PC-9 (cell line): ENCODE results near the gene TMEM11. TPM values are rescaled to one million over a fixed set of nuclear protein-coding genes. Genes with fewer than 3 reads are reported as not detected.

Experiments used
- BruUV-seq: library from RNA; stranded (reverse); fragments of 400-500 nt; replicated peaks from 2 replicates; lab custom pipeline; 2021; lab: Mats Ljungman, UMichigan
- CTCF ChIA-PET: fragments of 300-600 bp; sonication (Branson Sonifier 250); formaldehyde crosslinking; loops from one replicate; lab custom pipeline; 2022; ENCODE audit warnings: antibody characterized with exemption; lab: Charles Lee
- POLR2A ChIA-PET: fragments of 300-600 bp; sonication (Branson Sonifier 250); formaldehyde crosslinking; loops from one replicate; lab custom pipeline; 2022; ENCODE audit warnings: antibody characterized with exemption; ENCODE audit not compliant: unreplicated experiment; lab: Charles Lee
- DNase-seq, 2 experiments: peaks; one replicate each; pipeline versions ENCODE4 v3.0.0 to v3.0.0-alpha.2; 2015 to 2022; ENCODE audit warnings: mixed read lengths in 1 of 2
- H2AFZ ChIP-seq: fragments of 200-600 bp; sonication (generic); 2 replicates; pipeline ENCODE4 v1.8.1; 2017; ENCODE audit warnings: antibody characterized with exemption
- H3F3A ChIP-seq: fragments of 200-600 bp; sonication (generic); 2 replicates; pipeline ENCODE4 v1.8.1; 2017; ENCODE audit warnings: antibody characterized with exemption, mild to moderate bottlenecking, low read depth; ENCODE audit not compliant: insufficient read depth
- H3K27ac ChIP-seq: fragments of 200-600 bp; sonication (generic); 2 replicates; pipeline ENCODE4 v1.6.1; 2016; ENCODE audit warnings: mixed run types
- H3K27me3 ChIP-seq: fragments of 200-600 bp; sonication (generic); 2 replicates; pipeline ENCODE4 v1.6.1; 2016; ENCODE audit warnings: low read depth, mixed run types; ENCODE audit not compliant: insufficient read depth
- H3K36me3 ChIP-seq: fragments of 200-600 bp; sonication (generic); 2 replicates; pipeline ENCODE4 v1.6.1; 2016; ENCODE audit warnings: low read depth, mixed run types
- H3K4me1 ChIP-seq: fragments of 200-600 bp; sonication (generic); replicated peaks from 2 replicates; pipeline ENCODE4 v1.6.1; 2016; ENCODE audit warnings: mixed run types; ENCODE audit not compliant: insufficient read depth
- H3K4me2 ChIP-seq: fragments of 200-600 bp; sonication (generic); 2 replicates; pipeline ENCODE4 v1.6.1; 2017; ENCODE audit warnings: mixed run types
- H3K4me3 ChIP-seq: fragments of 200-600 bp; sonication (generic); 2 replicates; pipeline ENCODE4 v1.6.1; 2016; ENCODE audit warnings: mixed run types
- H3K79me2 ChIP-seq: fragments of 200-600 bp; sonication (generic); 2 replicates; pipeline ENCODE4 v1.6.1; 2017; ENCODE audit warnings: low read depth, mixed run types
- H3K9me2 ChIP-seq: fragments of 200-600 bp; sonication (generic); 2 replicates; pipeline ENCODE4 v1.8.1; 2017; ENCODE audit warnings: mild to moderate bottlenecking; ENCODE audit not compliant: insufficient read depth
- H3K9me3 ChIP-seq: fragments of 200-600 bp; sonication (generic); 2 replicates; pipeline ENCODE4 v1.8.1; 2016; ENCODE audit warnings: low read depth; ENCODE audit not compliant: insufficient read depth
- H4K20me1 ChIP-seq: fragments of 200-600 bp; sonication (generic); 2 replicates; pipeline ENCODE4 v1.8.1; 2017; ENCODE audit not compliant: insufficient read depth
- CTCF ChIP-seq: fragments of 200-600 bp; sonication (generic); conservative IDR thresholded peaks from 2 replicates; pipeline ENCODE4 v1.6.1; 2017; ENCODE audit warnings: mixed run types, antibody characterized with exemption, mild to moderate bottlenecking, moderate library complexity
- EZH2 ChIP-seq: fragments of 200-600 bp; sonication (generic); IDR thresholded peaks from 2 replicates; pipeline ENCODE4 v1.8.0; 2017; ENCODE audit warnings: antibody characterized with exemption, low read depth
- intact Hi-C: fragments of 100-400 bp; cut with micrococcal nuclease; formaldehyde crosslinking; loops from one replicate; pipeline ENCODE4 v1.10.0; 2022; ENCODE audit not compliant: unreplicated experiment
- total RNA-seq: library from RNA; stranded (reverse); gene quantifications from 2 replicates; pipeline ENCODE4 v1.2.3, GENCODE V29; 2021

TMEM11 gene
- total RNA-seq, 1 experiment from 2014 or later: 37.6 TPM

GRCh38 chr17:21204935-21205334 lies 9.0 kb downstream of the TMEM11 start:
- H4K20me1 ChIP-seq: peaks cover 90% of the 10 kb centered on the region
- H3K27ac ChIP-seq: no peak overlapping the region
- H3F3A ChIP-seq: no peaks in the 10 kb centered on the region
- H3K36me3 ChIP-seq: 0 out of 2 replicates have a peak, but pooled peaks cover 4% of the 10 kb centered on the region
- H3K79me2 ChIP-seq: peaks cover 92% of the 10 kb centered on the region
- no peak overlapping the region for H3K4me2 ChIP-seq
- no TSS peak for BruUV-seq
- H3K9me2 ChIP-seq: no peaks in the 10 kb centered on the region
- no peaks in the 10 kb centered on the region for H3K27me3 ChIP-seq
- ChIA-PET POLR2A (no interaction called here), CTCF (no interaction called here)
- H3K4me3 ChIP-seq: no peak overlapping the region
- DNase-seq: no peak
- intact Hi-C loops: no loop called here
- H3K9me3 ChIP-seq: no peaks in the 10 kb centered on the region
- no peak overlapping the region for H2AFZ ChIP-seq
- TF ChIP-seq EZH2 (no peak), CTCF (no peak)
- no peaks in the 10 kb centered on the region for H3K4me1 ChIP-seq

GRCh38 chr17:21202512-21202911 lies 11.4 kb downstream of the TMEM11 start:
- BruUV-seq: no TSS peak

DNA sequence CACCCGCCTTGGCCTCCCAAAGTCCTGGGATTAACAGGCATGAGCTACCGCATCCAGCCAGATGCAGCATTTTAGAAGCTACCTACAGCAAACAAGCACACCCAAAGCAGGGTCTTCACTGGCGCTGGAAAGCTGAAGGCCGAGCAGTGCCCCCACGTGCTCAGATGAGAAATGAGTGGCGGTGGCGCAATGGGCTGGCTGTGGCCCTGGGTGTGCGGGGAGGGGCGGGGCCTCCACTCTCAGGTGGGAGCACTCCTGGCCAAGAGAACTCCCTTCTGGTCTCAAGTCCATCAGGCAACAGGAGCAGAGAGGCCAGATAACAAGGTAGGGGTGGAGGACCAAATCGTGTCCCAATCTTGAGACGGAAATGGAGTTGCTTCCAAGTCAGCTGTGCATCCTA lies 12.1 kb downstream of the TMEM11 start:
- no peaks in the 10 kb centered on the region for H3K27me3 ChIP-seq
- H3K4me1 ChIP-seq: no peaks in the 10 kb centered on the region
- peaks cover 9% of the 10 kb centered on the region; the same call in 1 of the 2 replicates for H3K36me3 ChIP-seq
- no peak overlapping the region for H3K4me3 ChIP-seq
- no peak overlapping the region for H3K4me2 ChIP-seq
- H2AFZ ChIP-seq: no peak overlapping the region
- no peaks in the 10 kb centered on the region for H3F3A ChIP-seq
- H3K79me2 ChIP-seq: peaks cover 69% of the 10 kb centered on the region
- H3K9me3 ChIP-seq: no peaks in the 10 kb centered on the region
- no peak for TF ChIP-seq CTCF
- no peak for TF ChIP-seq EZH2
- DNase-seq: no peak
- POLR2A ChIA-PET: no interaction called here
- CTCF ChIA-PET: no interaction called here
- intact Hi-C loops: no loop called here
- peaks cover 75% of the 10 kb centered on the region for H4K20me1 ChIP-seq
- no TSS peak for BruUV-seq
- H3K27ac ChIP-seq: no peak overlapping the region
- H3K9me2 ChIP-seq: no peaks in the 10 kb centered on the region

More at GRCh38 chr17:21202512-21202911, 11.4 kb downstream of the TMEM11 start:
- H3K27ac ChIP-seq: no peak overlapping the region
- no peaks in the 10 kb centered on the region for H3K9me2 ChIP-seq
- H3F3A ChIP-seq: no peaks in the 10 kb centered on the region
- no peaks in the 10 kb centered on the region for H3K4me1 ChIP-seq
- H3K79me2 ChIP-seq: peaks cover 76% of the 10 kb centered on the region
- CTCF ChIA-PET: no interaction called here
- TF ChIP-seq CTCF: no peak
- TF ChIP-seq EZH2: no peak
- intact Hi-C loops: no loop called here
- no peak overlapping the region for H3K4me2 ChIP-seq
- no peaks in the 10 kb centered on the region for H3K27me3 ChIP-seq
- H3K4me3 ChIP-seq: no peak overlapping the region
- POLR2A ChIA-PET: no interaction called here
- peaks cover 81% of the 10 kb centered on the region for H4K20me1 ChIP-seq
- no peaks in the 10 kb centered on the region for H3K9me3 ChIP-seq
- no peak for DNase-seq
- H3K36me3 ChIP-seq: peaks cover 5% of the 10 kb centered on the region; the same call in 1 of the 2 replicates
- H2AFZ ChIP-seq: no peak overlapping the region
